Right kidney (tissue), 1 donor: ENCODE measurements around the gene JAZF1.
"Not testable (repeated sequence)": the region's sequence is repeated elsewhere in the genome, so short reads cannot be mapped to it uniquely, and the experiment has no call there.

Experiments
- DNase-seq: peaks from one replicate; pipeline ENCODE4 v3.0.0-alpha.2; 2016

Gene JAZF1

DNA sequence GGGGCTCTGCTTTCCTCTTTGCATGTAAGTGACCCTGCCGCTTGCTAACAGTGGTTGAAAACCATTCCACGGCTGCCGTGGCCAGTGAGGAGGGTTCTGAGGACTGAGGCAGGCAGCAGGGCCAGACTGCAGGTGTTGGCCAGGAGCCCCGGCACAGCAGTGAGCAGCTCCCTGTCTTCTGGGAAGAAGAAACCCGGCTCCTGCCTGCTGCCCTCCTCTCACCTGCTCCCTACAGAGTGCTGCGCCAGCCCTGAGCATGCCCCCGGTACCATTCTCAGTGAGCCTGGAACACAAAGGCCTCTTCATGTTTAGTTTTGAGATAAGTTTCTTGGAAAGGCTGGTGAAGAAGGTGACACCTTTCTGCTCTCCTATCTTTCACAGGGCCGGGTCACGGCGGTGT is 240.7 kb downstream of the JAZF1 start:
- DNase-seq = no peak

- no peak for DNase-seq
These were observed 243.9 kb downstream of the JAZF1 start for GRCh38 chr7:27936768-27937102.

DNA sequence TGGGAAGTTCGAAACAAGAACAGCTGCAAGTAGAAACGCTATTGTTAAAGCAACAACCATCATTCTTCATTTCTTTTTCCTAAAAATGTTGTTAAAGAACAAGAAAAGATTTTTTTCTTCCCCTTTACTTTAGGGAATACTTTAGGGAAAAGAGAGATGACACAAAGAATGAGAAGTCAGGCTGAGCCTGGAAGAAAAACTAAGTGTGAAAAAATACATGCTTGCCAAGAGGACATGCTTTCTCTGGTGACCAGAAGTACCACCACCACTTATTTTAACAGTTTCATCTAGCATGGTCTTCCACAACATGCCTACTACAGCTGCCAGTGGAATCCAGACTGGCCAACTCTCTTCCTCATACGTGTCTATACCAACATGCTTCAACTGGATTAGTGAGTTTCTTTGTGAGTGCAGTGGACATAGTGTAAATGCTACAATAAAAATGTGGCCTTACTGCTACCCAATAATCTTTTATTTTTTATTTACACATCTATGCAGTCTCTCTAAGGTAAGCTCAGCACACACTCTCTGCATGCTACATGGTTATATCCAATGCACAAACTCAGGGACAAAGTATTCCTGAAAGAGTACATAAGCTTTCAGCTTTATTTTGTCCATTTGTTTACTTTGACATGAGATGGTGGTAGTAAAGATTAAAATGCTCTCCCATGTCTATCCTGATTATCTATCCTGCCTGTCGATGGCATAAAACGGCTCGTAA is 244.4 kb downstream of the JAZF1 start:
- no peak for DNase-seq

GRCh38 chr7:27933671-27934565 is 246.7 kb downstream of the JAZF1 start:
- DNase-seq = no peak

DNA sequence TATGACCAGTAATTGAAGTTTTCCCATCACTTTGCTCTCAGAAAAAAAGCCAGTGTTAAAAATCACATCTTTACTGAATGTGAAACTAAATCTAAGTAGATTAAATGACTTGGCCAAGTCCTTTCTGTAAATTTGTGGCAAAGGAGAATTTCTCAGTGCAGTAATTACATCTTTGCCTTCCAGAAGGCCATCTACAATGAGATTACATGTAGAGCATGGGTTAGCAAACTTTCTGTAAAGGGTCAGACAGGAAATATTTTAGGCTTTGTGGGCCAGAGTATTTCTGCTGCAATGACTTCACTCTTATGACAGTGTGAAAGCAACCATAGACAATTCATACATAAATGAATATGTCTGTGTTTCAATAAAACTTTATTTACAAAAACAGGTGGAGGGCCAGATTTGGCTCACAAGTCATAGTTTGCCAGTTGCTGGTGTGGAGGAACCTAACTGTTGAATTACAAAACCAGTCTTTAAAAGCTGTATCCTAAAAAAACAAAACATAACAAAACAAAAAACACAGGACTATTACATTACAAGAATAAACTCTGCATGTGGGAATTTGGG is 249.6 kb downstream of the JAZF1 start:
- no peak for DNase-seq

- no peak for DNase-seq
These were observed 251.5 kb downstream of the JAZF1 start for GRCh38 chr7:27929127-27929526.

GRCh38 chr7:27928001-27928400 is 252.6 kb downstream of the JAZF1 start:
- DNase-seq = no peak

- no peak for DNase-seq
These were observed 254.9 kb downstream of the JAZF1 start for GRCh38 chr7:27925573-27926201.

GRCh38 chr7:27923642-27923980 is 257.0 kb downstream of the JAZF1 start:
- no peak for DNase-seq

GRCh38 chr7:27922907-27923641 is 257.5 kb downstream of the JAZF1 start:
- no peak for DNase-seq

- DNase-seq = not testable (repeated sequence)
These were observed 258.2 kb downstream of the JAZF1 start for GRCh38 chr7:27922389-27922788.

- peak; percentile 45 for DNase-seq
These were observed 259.3 kb downstream of the JAZF1 start for GRCh38 chr7:27921081-27921836.

DNA sequence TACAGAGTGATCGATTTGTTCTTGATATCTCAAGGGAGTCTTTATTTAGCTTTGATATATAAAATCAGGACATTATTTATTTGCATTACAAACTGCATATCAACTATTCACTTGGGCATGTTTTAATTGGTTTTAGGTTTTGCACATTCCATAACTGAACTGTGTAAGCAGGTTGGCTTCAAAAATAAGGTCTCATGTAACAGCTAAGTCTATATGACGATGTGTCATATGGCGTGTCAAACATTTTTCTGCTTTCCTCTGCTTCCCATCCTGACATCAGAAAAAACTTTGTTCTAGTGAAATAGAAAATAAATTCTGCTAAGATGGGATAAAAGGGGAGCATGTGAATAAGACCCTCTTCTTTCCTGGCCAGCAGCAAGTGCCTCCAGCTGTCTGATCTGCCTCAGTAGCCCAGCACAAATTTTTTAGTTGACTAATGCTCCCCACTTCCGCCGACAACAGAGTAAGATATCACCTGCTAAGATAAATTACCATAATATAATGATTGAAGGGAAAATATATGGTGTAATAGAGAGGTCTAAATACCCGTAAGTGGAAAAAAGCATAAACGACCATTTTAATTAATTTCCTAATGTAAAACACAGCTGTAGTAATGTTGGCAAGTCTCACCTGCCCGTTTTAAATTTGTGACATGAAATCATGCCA is 260.2 kb downstream of the JAZF1 start:
- no peak for DNase-seq

DNA sequence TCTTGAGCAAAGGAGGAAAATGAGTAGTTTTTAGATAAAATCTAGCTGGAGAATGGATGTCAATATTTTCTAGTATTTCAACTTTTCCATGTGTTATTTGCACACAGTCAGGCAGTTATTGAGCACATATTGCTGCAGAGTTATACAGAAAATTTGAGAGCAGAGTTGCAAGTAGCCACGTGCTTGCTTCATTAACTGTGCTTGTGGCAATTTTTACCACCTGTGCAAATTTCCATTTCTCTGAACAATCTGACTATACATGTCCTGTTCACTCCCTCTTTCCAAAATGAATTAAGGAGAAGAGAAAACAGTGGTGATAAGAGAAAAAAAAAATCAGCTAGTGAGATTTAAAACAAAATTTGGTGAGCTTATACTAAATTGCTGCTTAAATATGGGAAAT is 262.1 kb downstream of the JAZF1 start:
- no peak for DNase-seq

GRCh38 chr7:27917774-27918314 is 262.8 kb downstream of the JAZF1 start:
- no peak for DNase-seq

DNA sequence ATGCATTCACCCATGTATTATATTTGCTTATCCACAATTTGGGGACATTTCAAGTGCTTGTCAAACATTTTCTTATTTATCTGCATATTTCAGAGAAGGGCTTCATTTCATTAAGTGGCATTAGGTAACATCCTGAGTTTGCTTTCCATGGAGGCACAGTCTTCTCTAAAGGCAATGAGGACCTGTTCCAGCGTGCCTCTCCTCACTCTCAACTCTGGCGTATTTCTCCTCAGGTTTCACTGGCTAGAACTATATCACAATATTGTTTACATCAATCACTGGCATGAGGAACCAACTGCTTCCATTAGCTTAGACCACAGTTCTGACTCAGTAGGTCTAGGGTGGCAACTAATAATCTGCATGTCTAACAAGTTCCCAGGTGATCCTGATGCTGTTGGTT is 263.5 kb downstream of the JAZF1 start:
- no peak for DNase-seq

DNA sequence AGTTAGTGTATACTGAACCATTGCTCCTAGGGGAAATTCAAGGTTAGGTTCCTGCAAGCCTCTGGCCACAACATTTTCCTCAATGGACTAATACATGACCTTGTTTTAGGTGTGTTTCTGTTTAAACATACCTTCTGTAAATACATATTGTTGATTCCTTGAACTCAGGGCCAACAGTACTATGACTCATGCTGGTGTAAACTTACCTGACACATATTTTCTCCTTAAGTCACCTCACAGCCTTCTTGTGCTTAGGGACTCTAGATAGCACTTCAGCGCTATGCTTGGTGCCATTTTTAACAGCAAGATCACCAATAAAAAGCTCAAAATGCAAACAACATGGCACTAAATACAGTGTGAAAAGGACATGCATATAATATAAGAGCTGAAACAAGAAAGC is 264.2 kb downstream of the JAZF1 start:
- no peak for DNase-seq

- no peak for DNase-seq
These were observed 266.2 kb downstream of the JAZF1 start for GRCh38 chr7:27914409-27914808.

DNA sequence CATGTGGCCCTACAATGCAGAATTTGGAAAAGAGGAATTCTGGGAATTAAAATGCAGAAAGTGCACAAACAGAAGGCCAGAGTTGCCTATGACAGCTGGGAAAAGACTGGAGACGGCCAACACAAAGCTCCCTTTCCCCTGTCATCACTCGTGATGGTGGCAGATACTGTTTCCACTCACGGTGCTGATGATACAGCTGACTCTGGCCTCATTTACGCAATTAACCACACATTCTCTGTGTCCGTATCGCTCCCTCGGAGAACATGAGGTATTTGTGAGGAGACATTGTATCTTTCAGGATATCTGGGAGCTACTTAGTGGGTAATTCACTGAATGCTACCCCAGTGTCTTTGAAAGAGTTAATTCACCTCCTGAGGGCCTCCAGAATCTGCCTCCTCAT is 267.8 kb downstream of the JAZF1 start:
- no peak for DNase-seq

GRCh38 chr7:27911920-27912319 is 268.7 kb downstream of the JAZF1 start:
- no peak for DNase-seq

- no peak for DNase-seq
These were observed 270.3 kb downstream of the JAZF1 start for GRCh38 chr7:27910326-27910725.
